Measurements from ENCODE around the gene PLXNC1.

The PLXNC1 gene

DNA sequence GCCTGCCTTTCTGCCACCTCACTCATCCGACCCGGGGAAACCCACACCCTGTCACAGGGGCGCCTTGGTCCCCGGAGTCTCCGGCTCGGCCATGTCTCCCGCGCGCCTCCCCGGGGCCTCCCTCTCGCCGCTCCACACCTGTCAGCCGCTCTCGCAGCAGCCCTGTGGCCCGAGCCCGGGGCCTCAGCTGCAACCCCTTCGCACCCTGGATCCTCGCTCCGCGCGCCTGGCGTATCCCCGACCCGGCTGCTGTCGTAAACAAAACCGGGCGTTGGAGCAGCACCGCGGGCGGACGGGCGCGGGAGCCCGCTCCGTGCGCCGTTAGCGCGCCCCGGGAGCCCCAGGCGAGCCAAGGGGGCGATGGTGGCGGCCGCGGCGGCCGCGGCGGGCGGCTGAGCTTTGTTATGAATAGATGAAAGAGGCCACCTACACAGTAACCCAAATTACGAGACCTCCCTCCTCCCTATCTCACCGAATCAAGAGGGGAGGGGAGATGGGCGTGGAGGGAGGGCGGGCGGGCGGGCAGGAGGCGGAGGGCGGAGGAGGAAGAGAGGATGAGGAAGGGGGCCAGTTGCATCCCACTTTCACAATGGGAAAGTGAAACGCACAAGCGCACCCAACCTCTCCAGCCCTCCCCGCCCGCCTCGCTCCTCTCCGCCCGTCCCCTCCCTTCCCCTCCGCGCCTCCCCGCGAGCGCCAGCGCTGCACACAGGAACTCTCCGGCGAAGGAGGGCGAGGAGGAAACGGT is at the start of gene PLXNC1:
TSS of gene PLXNC1 (plus strand) at position 587 of the 748 bp plus-strand sequence. CDS start 395 bp downstream, outside the sequence.
- DNase-seq (ENCODE audit: low read depth), result no peak

DNA sequence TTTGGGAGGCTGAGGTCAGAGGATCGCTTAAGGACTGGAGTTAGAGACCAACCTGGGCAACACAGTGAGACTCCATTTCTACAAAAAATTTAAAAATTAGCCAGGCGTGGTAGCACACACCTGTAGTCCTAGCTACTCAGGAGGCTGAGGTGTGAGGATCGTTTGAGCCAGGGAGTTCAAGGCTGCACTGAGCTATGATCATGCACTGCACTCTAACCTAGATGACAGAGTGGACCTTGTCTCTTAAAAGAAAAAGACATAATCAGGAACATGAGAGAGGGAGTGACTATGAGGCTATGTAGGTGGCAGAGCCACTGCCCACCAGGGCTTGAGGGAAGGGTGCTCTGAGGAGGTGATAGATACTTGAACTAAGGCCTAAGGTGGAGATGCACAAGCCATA is 49.2 kb upstream of the PLXNC1 start:
- DNase-seq (ENCODE audit: low read depth), result no peak

DNA sequence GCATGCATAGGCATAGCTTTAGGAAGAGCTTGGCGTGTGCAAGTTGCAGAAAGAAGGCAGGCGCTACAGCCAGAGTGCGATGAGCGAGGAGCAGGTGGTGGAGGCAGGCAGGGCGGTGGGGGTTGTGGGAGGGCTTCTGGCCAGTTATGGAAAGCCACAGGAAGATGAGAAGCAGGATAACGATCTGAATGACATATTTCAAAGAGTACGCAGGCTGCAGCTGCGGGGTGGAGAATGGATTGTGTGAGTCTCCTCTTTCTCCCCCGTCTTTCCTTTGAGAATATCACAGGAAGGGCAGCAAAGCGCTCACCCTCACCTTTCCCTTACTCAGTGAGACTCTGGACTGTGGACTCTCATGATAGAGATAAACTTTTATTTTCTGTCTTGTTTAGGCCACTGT is 48.7 kb upstream of the PLXNC1 start:
- DNase-seq (ENCODE audit: low read depth), result no peak

DNA sequence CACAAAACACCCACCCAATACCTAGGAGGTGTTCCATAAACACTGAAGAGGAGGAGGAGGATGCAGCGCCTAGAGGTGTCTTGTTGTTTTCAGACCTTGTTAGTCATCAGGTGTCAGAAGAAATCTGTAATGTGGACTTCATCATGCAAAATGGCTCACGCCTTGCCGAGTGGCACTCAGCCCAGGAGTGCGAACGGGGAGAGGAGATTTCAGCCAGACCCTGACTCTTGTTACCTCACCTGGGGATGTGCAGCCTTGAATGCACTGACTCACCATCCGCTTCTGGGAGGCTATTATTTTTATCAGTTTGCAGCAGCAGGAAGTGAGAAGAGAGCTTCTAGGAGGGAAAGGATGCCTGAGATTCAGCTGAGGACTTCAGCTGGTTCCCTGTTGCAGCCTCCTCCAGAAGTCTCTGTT is 48.2 kb upstream of the PLXNC1 start:
- DNase-seq (ENCODE audit: low read depth), result no peak

DNA sequence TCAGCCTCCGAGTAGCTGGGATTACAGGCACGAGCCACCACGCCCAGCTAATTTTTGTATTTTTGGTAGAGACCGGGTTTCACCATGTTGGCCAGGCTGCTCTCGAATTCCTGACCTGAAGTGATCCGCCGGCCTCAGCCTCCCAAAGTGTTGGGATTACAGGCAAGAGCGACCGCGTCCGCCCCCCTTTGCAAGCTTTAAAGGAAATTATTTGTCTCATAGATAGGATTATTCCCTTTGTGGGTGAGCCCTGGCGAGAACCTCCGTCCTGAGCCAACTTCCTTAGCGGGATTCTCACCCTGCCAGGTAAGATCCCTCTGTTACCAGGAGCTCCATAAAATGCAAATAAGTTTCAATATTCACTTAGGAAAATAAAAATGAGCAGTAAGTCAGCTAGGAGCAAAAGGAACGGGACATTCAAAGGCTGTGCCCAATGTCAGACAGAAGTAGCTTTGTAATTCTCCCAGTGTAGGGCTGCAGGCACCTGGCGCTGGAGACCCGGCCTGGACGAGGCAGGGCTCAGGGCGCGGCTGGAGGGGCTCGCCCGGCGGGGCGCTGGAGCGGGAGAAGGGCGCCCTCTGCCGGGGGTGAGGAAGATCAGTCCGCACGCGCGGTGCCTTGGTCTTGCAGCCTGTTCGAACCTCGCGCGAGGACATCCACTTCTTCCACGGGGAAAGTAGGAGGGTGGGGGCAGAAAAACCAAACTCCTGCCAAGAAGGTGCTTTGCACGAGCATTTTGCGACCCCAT is 47.2 kb upstream of the PLXNC1 start:
- no peak for DNase-seq (ENCODE audit: low read depth)

DNA sequence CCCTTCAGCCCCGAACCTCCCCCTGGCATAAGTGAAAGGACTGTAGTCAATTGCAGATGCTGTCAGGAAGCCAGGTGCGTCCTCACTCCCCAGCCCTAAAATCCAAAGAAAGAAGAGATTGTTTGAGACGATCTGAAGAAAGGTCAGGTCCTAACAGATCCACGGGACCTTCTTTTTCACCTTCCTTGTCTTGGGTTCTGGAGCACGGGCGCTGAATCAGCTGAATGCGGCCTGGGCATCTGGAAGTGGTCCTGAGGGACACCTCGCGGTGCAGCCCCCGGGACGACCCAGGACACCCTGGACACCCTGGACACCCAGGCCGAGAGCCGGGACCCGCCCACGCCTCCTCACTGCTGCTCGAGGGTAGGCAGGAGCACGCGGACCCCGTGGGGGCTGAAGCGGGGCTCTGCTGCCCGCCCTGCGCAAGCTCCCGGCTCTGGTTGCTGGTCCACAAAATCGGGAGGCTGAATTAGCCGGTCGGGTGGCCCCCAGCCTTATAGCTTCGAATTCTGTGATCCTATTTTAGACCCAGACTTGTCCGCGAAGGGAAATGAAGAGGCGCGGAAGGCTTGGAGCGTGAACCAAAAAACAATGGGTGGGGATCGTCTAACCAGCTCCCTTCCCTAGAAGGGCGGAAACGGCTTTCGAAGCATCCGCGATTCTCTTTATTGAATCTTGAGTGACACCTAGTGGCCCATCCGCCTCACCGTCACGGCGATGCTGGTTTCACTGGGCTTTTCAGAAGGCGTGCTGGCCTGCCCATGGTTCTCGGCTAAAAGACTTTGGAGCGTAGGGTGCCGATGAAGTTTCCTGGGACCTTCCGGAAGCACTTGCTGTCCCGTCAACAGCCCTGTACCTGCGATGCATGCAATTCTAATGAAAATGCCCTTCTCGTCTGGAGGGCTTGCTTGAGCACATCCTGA is 46.4 kb upstream of the PLXNC1 start:
- DNase-seq (ENCODE audit: low read depth), result peak; percentile 73

DNA sequence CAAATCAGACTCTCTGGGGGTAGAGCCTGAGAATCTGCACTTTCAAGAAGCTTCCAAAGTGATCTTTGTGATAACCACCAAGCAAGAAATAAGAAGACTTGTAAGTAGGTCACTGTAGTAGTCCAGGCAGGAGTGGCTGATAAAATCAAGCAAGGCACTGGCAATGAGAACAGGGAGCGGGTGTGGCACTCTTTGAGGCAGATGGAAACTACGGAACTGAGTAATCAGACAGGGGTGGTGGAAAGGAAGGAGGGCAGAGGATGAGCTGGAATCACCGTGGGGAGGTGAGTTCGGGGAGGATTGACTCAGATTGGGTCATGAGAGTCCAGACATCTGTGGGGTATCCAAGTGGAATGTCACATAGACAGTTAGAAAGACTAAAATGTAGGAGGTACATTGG is 44.4 kb upstream of the PLXNC1 start:
- DNase-seq (ENCODE audit: low read depth), result no peak

DNA sequence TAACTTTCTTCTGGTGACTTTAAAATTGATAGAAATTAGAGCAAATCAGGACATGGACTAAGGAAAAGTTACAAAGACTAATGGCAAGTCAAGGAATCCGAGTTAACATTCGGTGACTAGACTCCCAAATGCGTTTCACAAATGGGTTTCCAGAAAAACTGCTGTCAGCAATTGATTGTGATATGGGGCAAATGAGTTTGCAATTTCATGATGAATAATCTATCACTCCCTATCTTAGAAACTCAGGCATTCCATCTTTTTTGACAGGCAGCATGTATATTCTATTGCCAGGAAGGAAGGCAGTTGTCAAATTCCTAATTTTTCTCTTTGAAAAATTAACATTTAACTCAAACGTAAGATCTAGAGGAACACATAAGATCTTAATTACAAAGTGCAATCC is 40.5 kb upstream of the PLXNC1 start:
- DNase-seq (ENCODE audit: low read depth), result no peak

DNA sequence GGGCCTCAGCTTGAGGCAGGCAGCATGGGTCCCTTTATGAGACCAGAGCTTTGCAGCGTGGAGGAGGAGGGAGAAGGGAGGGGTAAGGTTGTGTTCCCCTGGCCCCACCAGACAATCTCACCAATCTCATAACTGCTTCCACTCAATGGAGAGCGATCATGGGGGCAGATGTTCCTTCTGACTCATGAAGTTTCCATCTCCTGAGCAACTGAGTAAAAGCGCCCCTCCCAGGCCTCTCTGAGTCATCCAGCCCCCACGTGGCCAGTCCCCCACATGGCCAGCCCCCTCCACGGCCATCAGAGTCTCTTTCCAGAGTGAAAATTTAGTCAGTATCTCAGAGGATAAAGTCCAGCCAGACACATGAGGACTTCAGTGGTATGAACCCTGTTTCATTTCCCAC is 39.2 kb upstream of the PLXNC1 start:
- DNase-seq (ENCODE audit: low read depth), result no peak

DNA sequence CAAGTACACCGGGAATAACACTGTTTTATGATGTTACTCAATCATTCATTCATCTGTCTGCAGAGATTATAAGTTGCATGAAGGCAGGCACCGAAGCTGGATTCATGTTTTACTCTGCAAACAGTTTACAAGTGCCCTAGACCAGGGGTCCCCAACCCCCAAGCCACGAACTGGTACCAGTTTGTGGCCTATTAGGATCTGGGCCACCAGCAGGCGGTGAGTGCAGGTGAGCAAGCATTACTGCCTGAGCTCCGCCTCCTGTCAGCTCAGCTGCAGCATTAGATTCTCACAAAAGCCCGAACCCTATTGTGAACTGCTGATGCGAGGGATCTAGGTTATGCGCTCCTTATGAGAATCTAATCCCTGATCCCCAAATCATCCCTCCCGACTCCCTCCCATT is 38.1 kb upstream of the PLXNC1 start:
- no peak for DNase-seq (ENCODE audit: low read depth)

DNA sequence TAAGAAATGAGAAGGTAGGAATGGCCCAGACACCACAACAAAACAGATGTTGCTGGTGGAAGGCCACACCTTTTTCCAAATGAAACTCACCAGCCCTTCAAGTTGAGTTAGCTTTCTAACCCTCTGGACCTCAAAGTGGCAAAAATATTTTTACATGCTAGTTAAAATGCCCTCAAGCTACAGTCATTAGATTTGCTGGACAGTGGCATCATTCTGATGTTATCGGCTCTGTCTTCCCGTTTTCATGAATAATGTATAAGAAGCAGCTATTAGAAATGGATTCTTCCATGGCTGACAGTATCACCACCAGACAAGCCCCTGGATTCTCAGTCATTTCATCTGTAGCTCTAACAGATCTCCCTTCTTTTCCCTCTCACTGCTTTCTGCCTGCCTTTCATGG is 37.1 kb upstream of the PLXNC1 start:
- no peak for DNase-seq (ENCODE audit: low read depth)

DNA sequence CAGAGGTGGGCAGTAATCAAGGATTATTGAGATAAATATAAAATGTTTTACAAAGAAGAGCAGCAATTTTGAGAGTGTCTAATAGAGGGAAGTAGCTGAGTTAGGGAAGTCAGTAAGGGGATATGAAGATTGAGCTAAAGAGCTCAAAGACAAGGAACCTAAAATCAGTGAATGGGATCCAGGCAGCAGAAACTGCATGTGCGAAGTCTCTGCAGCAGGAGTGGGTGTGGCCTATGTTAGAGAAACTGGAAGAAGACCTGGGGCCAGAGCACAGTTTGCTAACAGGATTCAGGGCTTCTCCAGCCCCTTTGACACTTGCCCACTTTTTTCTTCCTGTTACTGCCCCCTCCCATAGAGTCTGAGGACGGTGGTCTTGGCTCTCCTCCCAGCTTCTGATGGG is 36.3 kb upstream of the PLXNC1 start:
- DNase-seq (ENCODE audit: low read depth), result no peak

DNA sequence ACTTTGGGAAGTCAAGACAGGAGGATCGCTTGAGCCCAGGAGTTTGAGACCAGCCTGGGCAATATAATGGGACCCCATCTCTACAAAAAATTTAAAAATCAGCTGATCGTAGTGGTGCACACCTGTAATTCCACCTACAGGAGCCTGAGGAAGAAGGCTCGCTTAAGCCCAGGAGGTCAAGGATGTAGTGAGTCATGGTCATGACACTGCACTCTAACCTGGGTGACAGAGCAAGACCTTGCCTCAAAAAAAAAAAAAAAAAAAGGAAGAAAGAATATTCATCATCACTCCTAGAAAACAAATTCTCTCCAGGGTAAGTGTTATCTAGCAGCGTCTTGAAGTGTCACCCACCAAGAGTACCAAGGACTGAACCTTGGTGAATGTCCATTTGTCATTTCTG is 34.2 kb upstream of the PLXNC1 start:
- DNase-seq (ENCODE audit: low read depth), result no peak

DNA sequence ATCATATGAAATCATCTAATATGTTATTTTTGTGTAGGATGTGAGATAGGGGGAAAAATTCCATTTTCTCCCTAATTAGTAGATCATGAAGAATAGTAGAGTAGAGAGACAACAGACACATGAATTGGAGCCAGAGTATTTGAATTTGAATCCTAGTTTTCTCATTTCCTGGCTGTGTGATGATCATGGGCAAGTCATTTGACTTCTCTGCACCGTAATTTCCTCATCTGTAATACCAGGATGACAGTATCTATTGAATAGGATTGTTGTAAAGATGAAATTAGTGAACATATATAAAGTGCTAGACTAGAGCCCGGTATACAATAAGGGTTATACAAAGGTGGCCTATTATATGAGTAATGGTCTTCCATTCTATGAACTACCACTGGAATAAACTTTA is 32.2 kb upstream of the PLXNC1 start:
- no peak for DNase-seq (ENCODE audit: low read depth)

DNA sequence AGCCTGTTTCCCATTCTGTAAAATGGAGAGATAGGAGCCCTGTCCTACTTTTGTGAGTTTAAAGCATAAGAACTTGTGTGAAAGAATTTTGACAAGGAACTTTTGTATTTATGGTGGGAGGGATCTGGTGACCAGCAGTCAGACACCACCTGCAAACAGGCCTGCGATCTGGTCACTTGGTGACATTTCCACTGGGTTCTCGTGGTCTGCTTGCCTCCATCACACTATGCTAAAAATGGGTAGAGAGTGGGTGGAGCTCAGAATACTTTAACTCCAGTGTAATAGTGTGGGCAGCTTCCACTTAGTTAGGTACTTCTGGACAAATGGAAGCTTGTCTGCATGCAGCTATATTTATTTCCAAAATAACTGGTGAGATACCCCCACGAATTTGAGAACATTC is 26.5 kb upstream of the PLXNC1 start:
- DNase-seq (ENCODE audit: low read depth), result no peak

DNA sequence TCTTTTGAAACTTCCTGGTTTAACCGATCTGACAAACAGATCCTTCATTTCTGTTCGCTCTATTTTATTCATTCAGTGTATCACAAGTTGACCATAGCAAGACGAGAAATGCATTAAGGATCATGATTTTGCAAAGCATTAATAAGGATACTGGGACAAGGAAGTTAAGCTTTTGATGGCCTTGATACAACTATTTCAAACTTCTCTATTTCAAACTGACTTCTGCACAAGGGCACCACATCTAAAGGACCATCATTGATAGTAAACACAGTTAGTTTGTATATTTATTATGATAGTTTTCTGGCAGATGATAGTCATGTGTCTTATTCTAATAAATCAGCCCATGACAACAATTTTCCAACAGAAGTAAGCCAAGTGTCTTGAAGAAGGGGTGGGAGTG is 25.8 kb upstream of the PLXNC1 start:
- DNase-seq (ENCODE audit: low read depth), result no peak

DNA sequence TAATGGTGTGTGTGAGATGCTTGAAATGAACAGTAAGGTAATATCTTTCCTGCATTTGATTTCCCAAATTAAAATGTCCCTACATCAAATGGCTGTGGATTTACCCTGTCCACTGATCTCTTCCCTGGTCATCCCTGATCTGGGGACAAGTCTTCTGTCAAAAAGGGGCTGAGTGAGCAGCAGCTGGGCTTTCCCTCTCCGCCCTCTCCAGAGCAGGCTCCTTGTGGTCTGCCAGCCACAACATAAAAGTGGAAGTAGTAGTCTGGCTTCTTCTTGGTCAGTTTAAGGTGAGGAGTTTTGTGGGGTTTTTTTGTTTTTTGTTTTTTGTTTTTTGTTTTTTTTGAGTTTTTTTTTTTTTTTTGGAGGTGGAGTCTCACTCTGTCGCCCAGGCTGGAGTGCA is 25.2 kb upstream of the PLXNC1 start:
- DNase-seq (ENCODE audit: low read depth), result no peak

DNA sequence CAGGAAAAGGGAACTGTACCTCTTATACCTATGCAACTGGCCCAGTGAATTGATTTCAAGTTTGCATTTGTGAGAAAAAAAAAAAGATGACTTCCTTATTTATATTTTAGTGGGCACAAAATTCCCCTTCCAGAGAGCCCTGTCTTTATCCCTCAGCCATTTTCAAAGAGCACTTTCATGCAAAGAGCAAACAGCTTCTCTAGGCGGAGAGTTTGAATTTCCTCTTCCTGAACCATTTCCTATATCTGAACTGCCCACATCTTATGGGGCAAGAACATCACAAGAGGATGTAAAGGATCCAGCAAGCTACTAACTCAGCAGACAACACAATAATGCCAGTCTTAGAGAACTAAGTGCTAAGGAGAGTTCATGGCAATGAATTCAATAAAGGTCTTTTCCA is 22.3 kb upstream of the PLXNC1 start:
- DNase-seq (ENCODE audit: low read depth), result no peak

DNA sequence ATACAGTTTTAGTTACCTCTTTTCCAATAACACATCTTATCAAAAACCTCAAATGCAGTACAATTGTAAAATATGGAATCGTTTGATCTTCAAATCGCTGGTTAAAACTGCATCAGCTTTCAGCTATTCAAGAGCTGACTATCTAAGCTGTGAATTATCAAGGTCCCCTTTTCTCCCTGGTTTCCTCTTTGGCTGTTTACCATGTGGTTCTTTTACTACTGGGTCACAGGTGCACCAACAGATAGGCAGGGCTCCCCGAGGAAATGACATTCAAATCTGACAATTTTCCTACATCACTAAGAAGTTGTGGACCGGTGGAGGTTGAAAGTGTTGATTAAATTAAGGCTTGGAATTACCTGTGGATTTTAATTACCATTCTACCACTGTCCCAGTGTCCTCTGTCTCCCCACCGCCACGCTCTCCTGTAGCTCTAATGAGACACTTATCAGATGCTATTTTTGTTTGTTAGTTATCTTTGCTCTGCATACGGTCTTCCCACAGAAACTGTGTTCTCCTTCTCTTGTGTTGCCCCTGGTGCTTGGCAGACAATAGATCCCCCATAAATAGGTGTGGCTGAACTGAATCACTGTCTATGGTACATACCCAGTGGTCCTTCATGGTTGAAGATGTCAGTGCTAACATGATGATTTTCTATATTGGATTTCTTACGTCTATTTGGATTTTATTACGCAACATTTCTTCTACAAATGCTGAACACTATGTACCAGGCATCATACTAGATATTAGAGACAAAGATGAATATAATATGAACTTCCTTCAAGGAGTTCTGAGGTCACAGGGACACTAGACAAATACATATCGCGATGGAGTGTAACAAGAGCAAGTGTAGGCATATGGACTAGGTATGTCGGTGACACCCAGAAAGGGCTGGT is 20.9 kb upstream of the PLXNC1 start:
- DNase-seq (ENCODE audit: low read depth), result no peak

DNA sequence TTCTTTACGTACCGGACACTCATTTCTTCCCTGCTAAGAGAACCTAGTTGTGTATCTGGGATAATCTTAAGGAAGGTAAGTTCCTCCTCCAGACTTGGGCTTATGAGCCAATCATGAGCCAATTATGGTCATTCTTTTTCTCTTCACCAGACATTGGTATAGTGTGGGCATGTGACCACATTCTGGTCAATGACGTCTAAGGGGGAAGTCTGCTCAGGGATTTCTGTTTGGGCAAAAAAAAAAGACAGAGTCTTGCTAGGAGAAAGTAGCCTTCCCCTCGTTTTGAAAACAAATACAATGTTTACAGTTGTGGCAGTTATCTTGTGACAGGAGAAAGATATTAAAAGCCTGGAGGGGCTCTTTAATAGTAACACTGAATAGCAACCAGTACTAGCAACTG is 20.1 kb upstream of the PLXNC1 start:
- no peak for DNase-seq (ENCODE audit: low read depth)

DNA sequence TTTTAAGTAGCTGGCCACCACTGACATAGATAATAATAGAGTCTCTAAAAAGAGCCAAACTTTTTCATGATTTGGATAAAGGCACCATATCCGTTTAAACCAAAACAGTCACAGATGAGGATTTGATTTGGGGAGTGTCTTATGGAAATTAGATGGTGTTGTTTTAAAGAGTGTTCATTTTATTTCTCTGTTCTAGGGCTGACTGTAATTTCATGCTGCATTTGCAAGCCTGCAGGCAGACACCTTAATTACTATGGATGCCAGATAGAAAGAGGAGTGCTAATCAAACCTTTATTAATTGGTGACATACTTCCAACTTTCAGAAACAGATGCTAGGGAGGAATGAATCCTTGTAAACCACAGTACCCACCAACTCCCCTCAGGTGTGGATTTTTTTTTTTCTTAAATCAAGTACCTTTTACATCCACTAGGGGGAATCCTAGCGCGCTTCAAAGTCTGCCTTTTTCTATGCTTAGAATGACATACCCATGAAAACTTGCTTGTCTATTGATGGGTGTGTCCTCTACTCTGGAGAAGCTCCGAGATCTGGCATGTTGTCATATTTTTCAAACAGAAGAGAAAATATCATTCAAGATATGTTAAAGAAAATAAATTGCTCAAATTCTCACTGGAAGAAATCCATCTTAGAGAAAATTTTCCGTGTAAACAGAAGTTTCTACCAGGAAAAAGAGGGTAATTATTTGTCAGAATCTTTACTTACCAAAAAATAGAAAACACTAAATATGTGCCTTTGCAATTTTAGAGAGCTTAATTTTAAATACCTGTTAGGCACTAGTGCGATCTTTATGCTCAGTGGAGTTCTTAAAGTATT is 14.2 kb upstream of the PLXNC1 start:
- DNase-seq (ENCODE audit: low read depth), result peak; percentile 22

All from HS-27A (cell line).